ENCODE data around the gene HDAC4. TPM values are rescaled to one million over a fixed set of nuclear protein-coding genes. Genes with fewer than 3 reads are reported as not detected.

HDAC4 gene
- total RNA-seq, 1 experiment from 2014 or later, result 47.6 TPM

DNA sequence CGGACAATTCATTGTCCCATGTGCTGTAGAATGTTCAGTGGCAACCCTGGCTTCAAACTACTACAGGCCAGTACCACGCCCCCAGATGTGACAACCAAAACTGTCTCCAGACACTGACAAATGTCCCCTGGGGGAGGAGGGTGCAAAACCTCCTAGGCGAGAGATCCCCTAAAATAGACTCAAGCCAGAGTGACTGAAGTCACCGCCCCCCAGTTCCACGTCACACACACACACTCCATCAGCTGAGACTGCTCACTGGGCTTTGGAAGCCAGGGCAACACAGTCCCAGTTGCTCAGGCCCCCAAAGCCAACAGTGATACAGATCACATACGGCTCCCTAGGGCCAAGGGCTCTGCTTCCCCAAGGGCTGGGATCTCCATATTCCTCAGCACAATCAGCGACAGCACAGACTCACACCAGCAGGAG, 19.1 kb downstream of the HDAC4 start:
- Histone ChIP-seq H3K27me3 (ENCODE audit: insufficient read depth, low read length) (no peaks in the 10 kb centered on the region), H2AFZ (ENCODE audit: low read depth, low read length, poor library complexity, severe bottlenecking) (no peak overlapping the region), H3K9me2 (ENCODE audit: insufficient read depth) (no peaks in the 10 kb centered on the region), H3K9me3 (ENCODE audit: control insufficient read depth in 1 of 2, insufficient read depth in 1 of 2, low read depth in 1 of 2, low read length in 2 of 2) (no peaks in the 10 kb centered on the region), H3K4me2 (ENCODE audit: low read length) (no peak overlapping the region), H4K20me1 (ENCODE audit: insufficient read depth) (no peaks in the 10 kb centered on the region), H3K27ac (ENCODE audit: low read depth, low read length) (no peak overlapping the region), H3K4me3 (replicated peaks in 1 of 2; ENCODE audit: low read depth in 1 of 2, low read length in 2 of 2) (no peak overlapping the region), H3K79me2 (ENCODE audit: insufficient read depth, low read length) (peaks cover 18% of the 10 kb centered on the region; the same call in 1 of the 2 replicates), H3K9ac (ENCODE audit: low read length) (no peak overlapping the region), H3K36me3 (ENCODE audit: control insufficient read depth in 1 of 2, insufficient read depth in 2 of 2, low read length in 2 of 2) (no peaks in the 10 kb centered on the region), H3K4me1 (ENCODE audit: control insufficient read depth in 1 of 2, insufficient read depth in 2 of 2, low read length in 2 of 2) (no peaks in the 10 kb centered on the region)
- CTCF ChIA-PET, result no interaction called here
- POLR2A ChIA-PET, result no interaction called here
- DNase-seq (ENCODE audit: low read depth, low spot score) (no peak), ATAC-seq (no peak)
- TF ChIP-seq FOSL1 (IDR thresholded peaks at IDR 0.05; ENCODE audit: low read depth), result no peak
- TF ChIP-seq SIN3A (IDR thresholded peaks at IDR 0.05; ENCODE audit: low read depth), result no peak
- TF ChIP-seq RAD21 (IDR thresholded peaks at IDR 0.05; ENCODE audit: low read depth), result no peak
- TF ChIP-seq ZNF274 (IDR thresholded peaks at IDR 0.05; ENCODE audit: low read depth, low read length), result no peak
- TF ChIP-seq JUND (IDR thresholded peaks at IDR 0.05), result no peak
- no peak for TF ChIP-seq EZH2phosphoT487 (IDR thresholded peaks at IDR 0.05; ENCODE audit: borderline replicate concordance)
- no peak for TF ChIP-seq ATF3 (IDR thresholded peaks at IDR 0.05)
- RAD21 ChIA-PET (ENCODE audit: low non-redundant PET in 1 of 2, low total read pairs in 2 of 2, uncharacterized antibody in 2 of 2, unreplicated experiment in 2 of 2), result no interaction called here
- intact Hi-C loops (cut with micrococcal nuclease), result no loop called here
- no TSS peak for BruUV-seq (replicated peaks)

GRCh38 chr2:239380831-239381708, 19.8 kb downstream of the HDAC4 start:
- Histone ChIP-seq H3K9me2 (ENCODE audit: insufficient read depth) (no peaks in the 10 kb centered on the region), H3K4me2 (ENCODE audit: low read length) (no peak overlapping the region), H3K36me3 (ENCODE audit: control insufficient read depth in 1 of 2, insufficient read depth in 2 of 2, low read length in 2 of 2) (no peaks in the 10 kb centered on the region), H3K9ac (ENCODE audit: low read length) (no peak overlapping the region), H3K4me1 (ENCODE audit: control insufficient read depth in 1 of 2, insufficient read depth in 2 of 2, low read length in 2 of 2) (no peaks in the 10 kb centered on the region), H3K79me2 (ENCODE audit: insufficient read depth, low read length) (peaks cover 18% of the 10 kb centered on the region; the same call in 1 of the 2 replicates), H3K9me3 (ENCODE audit: control insufficient read depth in 1 of 2, insufficient read depth in 1 of 2, low read depth in 1 of 2, low read length in 2 of 2) (no peaks in the 10 kb centered on the region), H3K27ac (ENCODE audit: low read depth, low read length) (no peak overlapping the region), H4K20me1 (ENCODE audit: insufficient read depth) (no peaks in the 10 kb centered on the region), H3K4me3 (replicated peaks in 1 of 2; ENCODE audit: low read depth in 1 of 2, low read length in 2 of 2) (no peak overlapping the region), H2AFZ (ENCODE audit: low read depth, low read length, poor library complexity, severe bottlenecking) (no peak overlapping the region), H3K27me3 (ENCODE audit: insufficient read depth, low read length) (no peaks in the 10 kb centered on the region)
- intact Hi-C loops (cut with micrococcal nuclease), result no loop called here
- no peak for DNase-seq (ENCODE audit: low read depth, low spot score)
- RAD21 ChIA-PET (ENCODE audit: low non-redundant PET in 1 of 2, low total read pairs in 2 of 2, uncharacterized antibody in 2 of 2, unreplicated experiment in 2 of 2), result no interaction called here
- no peak for ATAC-seq
- POLR2A ChIA-PET, result no interaction called here
- no TSS peak for BruUV-seq (replicated peaks)
- TF ChIP-seq TCF7L2 (IDR thresholded peaks at IDR 0.05; ENCODE audit: borderline replicate concordance, extremely low read depth, insufficient read depth, insufficient read length) (no peak), CBX3 (IDR thresholded peaks at IDR 0.05; ENCODE audit: low read depth) (no peak), CEBPB (IDR thresholded peaks at IDR 0.05; ENCODE audit: low read depth) (no peak)
- TF ChIP-seq, protein P1, sequence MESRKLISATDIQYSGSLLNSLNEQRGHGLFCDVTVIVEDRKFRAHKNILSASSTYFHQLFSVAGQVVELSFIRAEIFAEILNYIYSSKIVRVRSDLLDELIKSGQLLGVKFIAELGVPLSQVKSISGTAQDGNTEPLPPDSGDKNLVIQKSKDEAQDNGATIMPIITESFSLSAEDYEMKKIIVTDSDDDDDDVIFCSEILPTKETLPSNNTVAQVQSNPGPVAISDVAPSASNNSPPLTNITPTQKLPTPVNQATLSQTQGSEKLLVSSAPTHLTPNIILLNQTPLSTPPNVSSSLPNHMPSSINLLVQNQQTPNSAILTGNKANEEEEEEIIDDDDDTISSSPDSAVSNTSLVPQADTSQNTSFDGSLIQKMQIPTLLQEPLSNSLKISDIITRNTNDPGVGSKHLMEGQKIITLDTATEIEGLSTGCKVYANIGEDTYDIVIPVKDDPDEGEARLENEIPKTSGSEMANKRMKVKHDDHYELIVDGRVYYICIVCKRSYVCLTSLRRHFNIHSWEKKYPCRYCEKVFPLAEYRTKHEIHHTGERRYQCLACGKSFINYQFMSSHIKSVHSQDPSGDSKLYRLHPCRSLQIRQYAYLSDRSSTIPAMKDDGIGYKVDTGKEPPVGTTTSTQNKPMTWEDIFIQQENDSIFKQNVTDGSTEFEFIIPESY (IDR thresholded peaks at IDR 0.05; ENCODE audit: extremely low read depth, insufficient replicate concordance, low read length), result no peak
- CTCF ChIA-PET, result no interaction called here
